IPS-20b (cell line): ENCODE measurements around the gene SBK3.
"Not testable (repeated sequence)": the region's sequence is repeated elsewhere in the genome, so short reads cannot be mapped to it uniquely, and the experiment has no call there.

ENCODE experiments used
- H3K27ac ChIP-seq: one replicate; pipeline ENCODE4 v1.5.1; 2013; ENCODE audit warnings: low read length
- H3K27me3 ChIP-seq: 2 replicates; pipeline ENCODE4 v1.6.1; 2013; ENCODE audit warnings: mild to moderate bottlenecking, low read length, inconsistent platforms; ENCODE audit not compliant: insufficient read depth
- H3K36me3 ChIP-seq: 2 replicates; pipeline ENCODE4 v1.6.1; 2013; ENCODE audit warnings: low read depth, mild to moderate bottlenecking, inconsistent platforms, low read length, moderate library complexity; ENCODE audit not compliant: insufficient read depth
- H3K4me1 ChIP-seq: 2 replicates; pipeline ENCODE4 v1.6.1; 2013; ENCODE audit warnings: mild to moderate bottlenecking, control low read depth, inconsistent platforms, low read length, moderate library complexity; ENCODE audit not compliant: insufficient read depth
- H3K4me3 ChIP-seq: 2 replicates; pipeline ENCODE4 v1.5.1; 2013; ENCODE audit warnings: mild to moderate bottlenecking, low read length, inconsistent platforms
- H3K9ac ChIP-seq: 2 replicates; pipeline ENCODE4 v1.6.1; 2013; ENCODE audit warnings: low read depth, mild to moderate bottlenecking, inconsistent platforms, low read length, moderate library complexity
- H3K9me3 ChIP-seq: 2 replicates; pipeline ENCODE4 v1.6.1; 2013; ENCODE audit warnings: mild to moderate bottlenecking, low read depth, low read length, inconsistent platforms; ENCODE audit not compliant: insufficient read depth

SBK3 gene

DNA sequence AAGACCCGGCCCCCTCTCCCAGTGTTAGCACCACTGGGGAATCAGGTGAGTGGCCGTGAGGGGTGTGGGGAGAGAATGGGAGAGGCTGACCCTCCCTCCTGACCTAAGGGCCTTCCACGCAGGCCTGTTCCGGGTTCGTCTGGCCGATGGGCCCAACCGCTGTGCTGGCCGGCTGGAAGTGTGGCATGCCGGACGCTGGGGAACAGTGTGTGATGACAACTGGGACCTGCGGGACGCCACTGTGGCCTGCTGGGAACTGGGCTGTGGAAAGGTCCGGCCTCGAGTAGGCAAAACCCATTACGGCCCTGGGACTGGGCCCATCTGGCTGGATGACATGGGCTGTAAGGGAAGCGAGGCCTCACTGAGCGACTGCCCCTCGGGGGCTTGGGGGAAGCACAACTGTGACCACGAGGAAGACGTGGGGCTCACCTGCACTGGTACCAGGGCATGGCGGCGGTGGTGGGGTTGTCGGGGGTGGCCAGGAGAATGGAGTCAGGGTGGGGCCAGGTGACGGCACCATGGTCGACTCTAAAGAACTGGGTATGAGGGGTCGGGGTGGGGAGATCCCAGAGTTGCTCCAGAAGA, 44.9 kb downstream of the SBK3 start:
- Histone ChIP-seq H3K36me3 (no peaks in the 10 kb centered on the region), H3K27ac (no peak overlapping the region), H3K9ac (no peak overlapping the region), H3K4me3 (no peak overlapping the region), H3K4me1 (peaks cover 5% of the 10 kb centered on the region), H3K9me3 (peaks cover 7% of the 10 kb centered on the region), H3K27me3 (peaks cover 47% of the 10 kb centered on the region)

DNA sequence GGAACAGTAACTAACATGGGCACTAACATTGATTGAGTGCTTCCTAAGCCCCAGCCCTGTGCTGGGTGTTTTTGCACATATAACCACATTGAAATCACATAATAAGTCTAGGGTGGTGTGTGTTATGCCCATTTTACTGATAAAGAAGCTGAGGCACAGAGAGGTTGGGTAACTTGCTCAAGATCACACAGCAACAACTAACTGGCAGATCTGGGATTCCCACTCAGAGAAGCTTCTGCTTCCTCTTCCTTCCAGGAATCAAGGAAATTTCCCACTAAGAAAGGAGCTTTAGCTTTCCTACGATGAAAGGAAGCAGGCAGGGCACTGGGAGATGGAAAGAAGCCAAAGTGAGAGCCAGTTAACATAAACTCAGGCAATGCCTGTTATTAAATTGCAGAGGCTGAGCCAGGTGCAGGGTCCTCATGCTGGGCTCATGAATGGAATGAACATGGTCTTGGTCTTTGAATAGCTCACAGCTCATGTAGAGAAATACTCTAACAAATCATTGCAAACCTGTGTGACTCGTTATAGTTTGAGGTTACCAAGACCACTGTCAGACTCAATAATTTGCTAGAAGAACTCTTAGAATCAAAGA, 47.0 kb downstream of the SBK3 start:
- H3K9ac ChIP-seq, result no peak overlapping the region
- no peak overlapping the region for H3K27ac ChIP-seq
- H3K4me1 ChIP-seq, result peaks cover 5% of the 10 kb centered on the region
- peaks cover 4% of the 10 kb centered on the region for H3K9me3 ChIP-seq
- H3K27me3 ChIP-seq, result peaks cover 33% of the 10 kb centered on the region
- no peak overlapping the region for H3K4me3 ChIP-seq
- no peaks in the 10 kb centered on the region for H3K36me3 ChIP-seq

DNA sequence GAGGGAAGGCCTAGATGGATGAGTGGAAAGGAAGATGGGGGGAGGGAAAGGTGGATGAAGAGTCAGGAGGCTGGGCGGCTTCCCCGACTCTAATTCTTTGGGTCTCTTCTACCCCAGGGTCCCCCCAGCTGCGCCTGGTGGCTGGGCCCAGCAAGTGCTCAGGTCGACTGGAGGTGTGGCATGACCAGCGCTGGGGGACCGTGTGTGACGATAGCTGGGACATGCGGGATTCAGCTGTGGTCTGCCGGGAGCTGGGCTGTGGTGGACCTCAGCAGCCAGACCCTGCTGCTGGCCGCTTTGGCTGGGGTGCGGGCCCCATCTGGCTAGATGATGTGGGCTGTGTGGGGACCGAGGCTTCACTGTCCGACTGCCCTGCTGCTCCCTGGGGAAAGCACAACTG, 47.6 kb downstream of the SBK3 start:
- no peak overlapping the region for H3K27ac ChIP-seq

DNA sequence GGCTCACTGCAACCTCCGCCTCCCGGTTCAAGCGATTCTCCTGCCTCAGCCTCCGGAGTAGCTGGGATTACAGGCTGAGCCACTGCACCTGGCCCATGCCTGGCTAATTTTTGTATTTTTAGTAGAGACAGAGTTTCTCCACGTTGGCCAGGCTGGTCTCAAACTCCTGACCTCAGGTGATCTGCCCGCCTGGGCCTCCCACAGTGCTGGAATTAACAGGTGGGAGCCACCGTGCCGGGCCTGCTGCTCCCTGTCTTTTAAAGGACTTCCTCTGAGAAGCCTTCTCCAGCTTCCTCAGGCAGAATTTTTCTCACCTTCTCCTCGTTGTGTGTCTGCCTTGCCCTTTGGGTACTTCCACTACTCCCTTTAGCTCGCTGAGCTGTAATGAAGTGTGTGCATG, 48.5 kb downstream of the SBK3 start:
- not testable (repeated sequence) for H3K9ac ChIP-seq, H3K9me3 ChIP-seq, H3K36me3 ChIP-seq, H3K4me3 ChIP-seq, H3K27ac ChIP-seq, H3K4me1 ChIP-seq
- H3K27me3 ChIP-seq, result peaks cover 18% of the 10 kb centered on the region

More for the DNA sequence above, 47.6 kb downstream of the SBK3 start:
- Histone ChIP-seq H3K36me3 (no peaks in the 10 kb centered on the region), H3K27me3 (peaks cover 28% of the 10 kb centered on the region), H3K9ac (no peak overlapping the region), H3K9me3 (no peaks in the 10 kb centered on the region), H3K4me1 (peaks cover 5% of the 10 kb centered on the region), H3K4me3 (no peak overlapping the region)

DNA sequence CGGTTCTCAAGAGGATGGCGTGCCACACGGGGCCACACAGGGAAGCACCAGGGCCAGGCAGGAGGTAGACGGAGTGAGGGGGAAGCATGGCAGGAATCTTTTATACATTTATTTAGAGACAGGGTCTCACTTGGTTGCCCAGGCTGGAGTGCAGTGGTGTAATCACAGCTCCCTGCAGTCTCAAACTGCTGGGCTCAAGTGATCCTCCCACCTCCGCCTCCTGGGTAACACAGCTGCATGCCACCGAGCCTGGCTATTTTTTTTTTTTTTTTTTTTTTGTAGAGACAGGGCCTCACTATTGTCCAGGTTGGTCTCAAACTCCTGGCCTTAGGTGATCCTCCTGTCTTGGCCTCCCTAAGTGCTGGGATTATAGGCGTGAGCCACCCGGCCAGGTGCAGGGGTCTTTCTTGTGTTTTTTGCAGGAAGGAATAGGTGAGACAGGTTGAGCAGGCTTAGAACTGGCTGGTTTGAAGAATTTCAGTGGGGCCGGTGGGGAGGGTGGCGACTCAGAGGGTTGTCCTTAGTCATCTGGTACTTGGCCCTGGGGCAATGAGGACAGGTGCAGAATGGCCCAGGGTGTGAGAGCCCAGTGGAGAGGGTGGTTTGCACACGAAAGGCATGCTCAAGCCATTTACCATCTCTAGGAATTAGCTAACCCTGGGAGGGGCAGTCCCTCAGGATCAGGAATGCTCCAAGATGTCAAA, 49.5 kb downstream of the SBK3 start:
- Histone ChIP-seq H3K36me3 (no peaks in the 10 kb centered on the region), H3K4me3 (no peak overlapping the region), H3K27me3 (peaks cover 10% of the 10 kb centered on the region; the same call in 1 of the 2 replicates), H3K4me1 (peaks cover 5% of the 10 kb centered on the region), H3K9ac (no peak overlapping the region), H3K27ac (no peak overlapping the region), H3K9me3 (no peaks in the 10 kb centered on the region)

DNA sequence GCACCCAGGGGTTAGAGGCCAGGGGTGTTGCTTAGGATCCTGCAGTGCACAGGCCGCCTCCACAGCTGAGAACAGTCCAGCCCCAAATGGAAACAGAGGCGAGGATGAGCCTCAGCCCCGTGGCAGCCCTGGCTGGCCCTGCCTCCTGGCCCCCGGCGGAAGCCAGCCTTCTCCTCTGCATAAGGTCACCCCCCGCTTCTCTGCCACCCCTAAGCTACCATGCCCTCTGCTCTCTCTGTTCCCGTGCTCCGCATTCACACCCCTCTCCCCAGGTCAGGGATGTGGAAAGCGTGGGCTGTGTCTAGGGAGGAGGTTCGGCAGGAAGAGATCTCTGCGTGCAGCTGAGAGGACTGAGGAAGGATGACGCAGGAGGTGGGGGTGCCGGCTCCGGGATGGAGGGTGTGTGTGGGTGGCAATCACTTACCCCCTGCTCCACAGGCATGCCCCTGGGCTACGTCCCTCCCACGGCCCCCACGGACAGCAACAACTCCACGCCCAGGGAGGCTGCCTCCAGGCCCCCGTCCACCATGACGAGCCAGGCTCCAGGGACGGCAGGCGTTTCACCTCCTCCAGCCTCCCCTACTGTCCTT, 51.1 kb downstream of the SBK3 start:
- Histone ChIP-seq H3K9ac (no peak overlapping the region), H3K4me3 (no peak overlapping the region), H3K9me3 (no peaks in the 10 kb centered on the region), H3K27ac (no peak overlapping the region), H3K4me1 (peaks cover 10% of the 10 kb centered on the region), H3K27me3 (peaks cover 10% of the 10 kb centered on the region; the same call in 1 of the 2 replicates), H3K36me3 (no peaks in the 10 kb centered on the region)

DNA sequence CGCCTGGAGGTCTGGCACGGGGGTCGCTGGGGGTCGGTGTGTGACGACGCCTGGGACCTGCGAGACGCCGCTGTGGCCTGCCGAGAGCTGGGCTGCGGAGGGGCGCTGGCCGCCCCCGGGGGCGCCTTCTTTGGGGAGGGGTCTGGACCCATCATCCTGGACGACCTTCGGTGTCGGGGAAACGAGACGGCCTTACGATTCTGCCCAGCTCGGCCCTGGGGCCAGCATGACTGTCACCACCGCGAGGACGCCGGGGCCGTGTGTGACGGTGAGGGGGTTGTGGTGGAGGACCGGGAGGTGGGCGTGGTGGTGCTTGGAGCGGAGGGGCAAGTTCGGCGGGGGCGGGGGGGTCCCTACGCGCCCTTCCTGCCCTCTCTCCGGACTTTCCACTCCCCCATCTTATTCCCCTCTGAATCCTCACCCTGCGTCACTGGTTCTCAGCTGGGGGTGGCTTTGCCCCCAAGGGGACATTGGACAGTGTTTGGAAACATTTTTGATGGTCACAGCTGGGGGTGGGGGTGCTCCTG, 51.6 kb downstream of the SBK3 start:
- Histone ChIP-seq H3K27me3 (0 out of 2 replicates have a peak, but pooled peaks cover 6% of the 10 kb centered on the region), H3K4me3 (no peak overlapping the region), H3K9ac (no peak overlapping the region), H3K27ac (no peak overlapping the region), H3K36me3 (no peaks in the 10 kb centered on the region), H3K4me1 (peaks cover 10% of the 10 kb centered on the region), H3K9me3 (no peaks in the 10 kb centered on the region)

DNA sequence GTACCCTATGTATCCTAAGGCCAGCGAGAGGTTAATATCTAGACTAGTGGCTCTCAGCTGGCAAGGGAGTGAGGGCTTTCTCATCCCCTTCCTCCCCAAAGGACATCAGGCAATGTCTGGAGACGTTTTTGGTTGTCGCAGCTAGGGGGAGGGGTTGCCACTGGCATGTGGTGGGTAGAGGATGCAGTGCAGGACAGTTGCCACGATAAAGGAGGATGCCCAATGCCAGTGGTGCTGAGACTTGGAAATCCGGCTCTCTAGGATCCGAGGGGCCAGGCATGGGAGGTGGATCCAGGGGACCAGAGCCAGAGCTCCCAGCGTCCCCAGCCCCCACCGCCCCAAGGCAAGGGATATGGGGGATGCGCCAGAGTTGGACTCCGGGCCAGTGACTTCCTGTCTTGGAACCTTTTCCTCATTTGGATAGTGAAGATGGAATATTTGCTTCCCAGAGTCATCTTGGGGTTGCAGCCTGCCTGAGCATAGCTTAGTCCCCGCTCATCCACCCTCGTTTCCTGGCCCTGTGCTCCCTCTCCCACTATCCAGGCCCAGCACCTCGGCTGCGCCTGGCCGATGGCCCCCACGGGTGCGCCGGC, 52.2 kb downstream of the SBK3 start:
- H3K36me3 ChIP-seq, result no peaks in the 10 kb centered on the region
- 0 out of 2 replicates have a peak, but pooled peaks cover 2% of the 10 kb centered on the region for H3K27me3 ChIP-seq
- H3K27ac ChIP-seq, result no peak overlapping the region
- no peak overlapping the region for H3K9ac ChIP-seq
- no peaks in the 10 kb centered on the region for H3K9me3 ChIP-seq
- no peak overlapping the region for H3K4me3 ChIP-seq
- peaks cover 14% of the 10 kb centered on the region for H3K4me1 ChIP-seq

DNA sequence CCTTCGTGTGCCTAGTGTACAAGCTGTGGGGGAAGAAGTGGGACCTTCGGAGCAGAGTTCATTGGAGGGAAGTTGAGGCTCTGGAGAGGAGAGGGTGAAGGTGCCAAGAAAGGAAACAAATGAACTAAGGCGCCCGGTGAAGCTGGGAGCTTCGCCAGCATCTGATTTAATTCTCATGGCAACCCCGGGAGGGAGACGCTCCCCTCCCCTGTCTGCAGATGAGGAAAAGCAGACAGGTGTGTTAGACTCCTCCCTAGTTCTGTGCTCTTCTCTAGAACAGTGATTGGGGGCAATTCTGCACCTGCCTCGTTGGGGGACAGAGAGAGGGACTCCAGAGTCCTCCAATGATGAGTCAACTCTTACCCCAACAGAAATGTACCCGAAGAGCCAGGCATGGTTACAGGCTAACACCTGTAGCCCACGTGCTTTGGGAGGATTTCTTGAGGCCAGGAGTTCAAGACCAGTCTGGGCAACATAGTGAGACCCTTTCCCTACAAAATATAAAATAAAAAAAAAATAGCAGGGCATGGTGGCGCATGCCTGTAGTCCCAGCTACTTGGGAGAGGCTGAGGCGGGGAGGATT, 52.9 kb downstream of the SBK3 start:
- Histone ChIP-seq H3K36me3 (no peaks in the 10 kb centered on the region), H3K4me3 (no peak overlapping the region), H3K9ac (no peak overlapping the region), H3K4me1 (peaks cover 18% of the 10 kb centered on the region), H3K27me3 (no peaks in the 10 kb centered on the region), H3K27ac (no peak overlapping the region), H3K9me3 (no peaks in the 10 kb centered on the region)

DNA sequence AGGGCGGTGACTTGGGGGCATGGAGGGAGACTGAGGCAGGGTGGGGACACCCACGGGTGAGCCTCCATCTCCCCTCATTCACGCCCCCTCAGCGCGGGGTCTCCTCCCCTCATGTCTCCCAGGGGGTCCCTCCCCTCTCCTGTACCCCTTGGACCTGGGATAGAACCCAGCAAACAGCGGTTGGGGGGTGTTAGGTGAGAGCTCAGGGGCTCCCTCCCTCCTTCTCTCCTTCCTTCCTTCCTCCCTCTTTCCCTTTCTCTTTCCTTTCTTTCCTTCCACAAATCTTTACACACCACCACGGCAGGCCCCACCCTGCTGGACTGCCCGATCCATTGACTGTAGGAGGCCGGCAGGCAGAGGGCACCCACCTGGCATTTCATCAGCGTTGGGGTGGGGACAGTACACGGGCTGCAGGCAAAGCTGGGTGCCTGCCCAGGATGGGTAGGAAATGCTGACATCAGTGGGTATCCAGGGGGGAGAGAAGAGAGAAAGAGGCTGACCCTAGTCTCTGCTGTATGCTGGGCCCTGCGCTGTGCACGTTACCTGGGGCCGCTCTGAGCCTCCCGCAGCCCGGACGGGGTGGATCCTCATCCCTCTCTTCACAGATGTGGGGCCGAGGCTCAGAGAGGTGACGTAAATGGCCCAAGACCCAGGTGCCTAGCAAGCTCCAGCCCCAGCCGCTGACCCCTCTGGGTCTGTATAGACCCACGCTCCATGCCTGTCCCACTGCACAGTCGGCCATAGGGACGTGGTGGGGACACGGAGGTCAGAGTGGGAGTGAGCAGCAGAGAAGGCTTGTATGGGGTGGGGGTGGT, 53.6 kb downstream of the SBK3 start:
- Histone ChIP-seq H3K4me1 (peaks cover 22% of the 10 kb centered on the region), H3K36me3 (no peaks in the 10 kb centered on the region), H3K27me3 (no peaks in the 10 kb centered on the region), H3K9me3 (no peaks in the 10 kb centered on the region), H3K27ac (no peak overlapping the region), H3K9ac (no peak overlapping the region), H3K4me3 (no peak overlapping the region)
